ENCODE results near the gene PDSS2. TPM values are rescaled to one million over a fixed set of nuclear protein-coding genes. Genes with fewer than 3 reads are reported as not detected.
"Not testable (repeated sequence)": the region's sequence is repeated elsewhere in the genome, so short reads cannot be mapped to it uniquely, and the experiment has no call there.

PDSS2 gene
- polyA plus RNA-seq, 4 donors, result 16.1 to 20.4 (median 18.7) TPM

GRCh38 chr6:107369493-107369892, 89.9 kb downstream of the PDSS2 start:
- no peak for DNase-seq (ENCODE audit: low read depth in 4 of 4, low spot score in 3 of 4)

GRCh38 chr6:107368471-107368870, 90.9 kb downstream of the PDSS2 start:
- no peak for DNase-seq (ENCODE audit: low read depth in 4 of 4, low spot score in 3 of 4)

GRCh38 chr6:107364173-107364572, 95.2 kb downstream of the PDSS2 start:
- not testable (repeated sequence) for DNase-seq (ENCODE audit: low read depth in 4 of 4, low spot score in 3 of 4)

DNA sequence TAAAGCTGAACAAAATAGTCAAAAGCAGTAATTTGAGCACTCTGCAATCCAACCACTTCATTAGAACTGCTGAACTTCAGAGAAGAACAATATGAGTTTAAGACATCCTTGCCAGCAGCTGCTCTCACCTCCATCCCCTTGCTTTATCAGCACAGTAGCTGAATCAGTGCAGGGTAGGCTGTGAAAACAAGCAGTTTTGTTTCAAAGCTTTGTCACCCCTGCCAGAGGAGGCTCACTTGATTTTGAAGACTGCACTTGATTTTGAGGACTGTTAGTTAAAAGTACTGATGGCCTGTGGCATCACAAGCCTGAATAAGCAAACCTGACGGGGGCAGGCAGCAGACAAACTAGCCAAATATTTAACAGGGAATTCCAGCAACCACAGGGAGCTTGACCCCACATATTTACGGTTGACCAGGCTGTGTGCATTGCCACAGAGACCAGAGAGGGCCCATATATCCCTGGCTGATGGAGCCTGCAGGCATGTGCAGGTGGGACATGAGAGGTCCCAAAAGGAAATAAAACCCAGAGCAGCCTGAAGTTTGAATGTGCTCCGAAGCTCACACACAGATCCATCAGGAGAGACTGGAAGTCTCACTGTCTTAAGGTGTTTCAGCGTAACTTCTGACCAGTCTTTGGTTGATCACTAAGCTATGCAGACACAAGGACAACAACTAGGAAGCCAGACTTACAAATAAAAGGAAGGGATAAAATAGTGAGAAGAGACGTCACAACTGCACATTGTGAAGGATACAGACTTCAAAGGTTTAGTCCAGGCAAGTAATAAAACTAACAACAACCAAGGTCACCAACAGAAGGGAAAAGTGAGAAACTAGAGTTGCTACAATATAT, 97.4 kb downstream of the PDSS2 start:
- DNase-seq (ENCODE audit: low read depth in 4 of 4, low spot score in 3 of 4), result peak in 1 of 4 donors; percentile 14

DNA sequence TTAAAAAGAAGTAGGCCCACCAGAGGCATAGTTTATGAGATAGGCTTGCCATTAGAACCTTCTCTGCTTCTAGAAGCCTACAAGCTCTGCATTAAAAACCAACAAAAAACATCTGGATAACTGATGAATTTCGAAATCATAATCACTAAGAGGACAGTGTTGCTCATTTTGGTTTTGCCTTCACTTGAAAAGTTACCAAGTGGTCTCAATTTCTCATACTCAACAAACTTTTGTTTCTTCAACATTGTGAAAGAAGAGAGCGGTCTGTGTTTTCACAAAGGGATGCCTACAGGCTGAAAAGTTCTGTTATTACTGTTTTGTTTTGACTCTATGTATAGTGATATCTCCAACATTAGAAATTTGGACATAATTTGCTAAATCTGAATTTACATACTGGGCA, 98.9 kb downstream of the PDSS2 start:
- no peak for DNase-seq (ENCODE audit: low read depth in 4 of 4, low spot score in 3 of 4)

DNA sequence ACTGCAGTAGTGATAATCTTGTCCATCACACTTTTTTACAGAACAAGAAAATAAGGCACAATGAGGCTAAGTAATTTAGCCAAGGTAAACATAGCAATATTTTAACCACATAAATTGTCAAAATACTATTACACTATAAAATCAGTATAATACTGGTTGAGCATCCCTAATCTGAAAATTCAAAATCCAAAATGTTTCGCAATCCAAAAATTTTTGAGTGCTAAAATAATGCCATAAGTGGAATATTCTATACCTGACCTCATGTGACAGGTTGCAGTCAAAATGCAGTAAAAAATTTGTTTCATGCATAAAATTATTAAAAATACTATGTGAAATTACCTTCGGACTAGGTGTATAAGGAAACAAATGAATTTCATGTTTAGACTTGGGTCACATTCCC, 101.5 kb downstream of the PDSS2 start:
- DNase-seq (ENCODE audit: low read depth in 4 of 4, low spot score in 3 of 4), result no peak

DNA sequence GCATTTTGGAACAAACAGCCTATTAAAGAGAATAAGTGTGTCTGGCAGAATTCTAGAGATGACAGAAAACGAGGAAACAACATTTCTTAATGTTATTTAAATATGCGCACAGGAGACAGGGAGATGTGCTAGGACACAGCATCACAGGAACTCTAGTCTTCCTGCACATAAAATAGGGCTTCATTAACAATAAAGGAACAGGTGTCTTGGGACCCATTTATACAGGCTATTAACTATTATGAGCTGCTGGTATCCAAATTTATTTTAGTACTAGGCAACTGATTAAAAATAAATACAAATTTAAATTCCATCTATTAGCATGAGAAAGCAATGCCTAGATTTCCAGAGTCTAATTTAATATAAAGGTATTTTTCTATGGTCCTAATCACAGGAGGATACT, 102.3 kb downstream of the PDSS2 start:
- no peak for DNase-seq (ENCODE audit: low read depth in 4 of 4, low spot score in 3 of 4)

- DNase-seq (ENCODE audit: low read depth in 4 of 4, low spot score in 3 of 4), result no peak
Measured at GRCh38 chr6:107355659-107356058, 103.7 kb downstream of the PDSS2 start.

- no peak for DNase-seq (ENCODE audit: low read depth in 4 of 4, low spot score in 3 of 4)
Measured at GRCh38 chr6:107354451-107354850, 104.9 kb downstream of the PDSS2 start.

DNA sequence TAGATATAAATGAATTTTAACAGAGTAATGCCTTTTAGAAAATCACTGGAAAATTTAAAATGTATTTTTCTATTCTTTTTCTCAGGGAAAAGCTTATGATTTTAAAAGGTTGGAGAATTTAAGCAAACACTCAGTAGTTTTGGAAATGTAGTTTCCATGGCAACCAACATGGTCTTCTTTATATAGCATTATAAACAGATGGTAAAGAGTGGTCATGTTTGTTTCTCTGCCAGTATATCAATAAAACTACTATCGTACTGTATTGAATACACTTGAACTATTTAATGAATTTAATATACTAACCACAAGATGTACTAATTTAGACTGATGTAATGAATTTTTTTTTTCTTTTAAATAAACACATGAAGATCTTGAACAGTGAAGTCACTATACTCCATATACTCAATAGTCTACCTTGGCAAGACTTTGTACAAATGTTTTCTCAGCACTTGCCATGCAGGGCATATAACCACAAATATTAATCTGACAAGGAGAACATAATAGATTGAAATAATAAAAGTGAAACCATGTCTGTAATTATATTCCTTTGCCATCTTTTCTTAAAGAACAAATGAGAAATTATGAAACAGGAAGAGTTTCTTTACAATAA, 105.5 kb downstream of the PDSS2 start:
- no peak for DNase-seq (ENCODE audit: low read depth in 4 of 4, low spot score in 3 of 4)

GRCh38 chr6:107348224-107348623, 111.1 kb downstream of the PDSS2 start:
- DNase-seq (ENCODE audit: low read depth in 4 of 4, low spot score in 3 of 4), result no peak

GRCh38 chr6:107345393-107345792, 114.0 kb downstream of the PDSS2 start:
- no peak for DNase-seq (ENCODE audit: low read depth in 4 of 4, low spot score in 3 of 4)

GRCh38 chr6:107344981-107345380, 114.4 kb downstream of the PDSS2 start:
- no peak for DNase-seq (ENCODE audit: low read depth in 4 of 4, low spot score in 3 of 4)

- DNase-seq (ENCODE audit: low read depth in 4 of 4, low spot score in 3 of 4), result no peak
Measured at GRCh38 chr6:107344383-107344782, 115.0 kb downstream of the PDSS2 start.

- no peak for DNase-seq (ENCODE audit: low read depth in 4 of 4, low spot score in 3 of 4)
Measured at GRCh38 chr6:107342144-107342543, 117.2 kb downstream of the PDSS2 start.

- DNase-seq (ENCODE audit: low read depth in 4 of 4, low spot score in 3 of 4), result no peak
Measured at GRCh38 chr6:107340881-107341280, 118.5 kb downstream of the PDSS2 start.

DNA sequence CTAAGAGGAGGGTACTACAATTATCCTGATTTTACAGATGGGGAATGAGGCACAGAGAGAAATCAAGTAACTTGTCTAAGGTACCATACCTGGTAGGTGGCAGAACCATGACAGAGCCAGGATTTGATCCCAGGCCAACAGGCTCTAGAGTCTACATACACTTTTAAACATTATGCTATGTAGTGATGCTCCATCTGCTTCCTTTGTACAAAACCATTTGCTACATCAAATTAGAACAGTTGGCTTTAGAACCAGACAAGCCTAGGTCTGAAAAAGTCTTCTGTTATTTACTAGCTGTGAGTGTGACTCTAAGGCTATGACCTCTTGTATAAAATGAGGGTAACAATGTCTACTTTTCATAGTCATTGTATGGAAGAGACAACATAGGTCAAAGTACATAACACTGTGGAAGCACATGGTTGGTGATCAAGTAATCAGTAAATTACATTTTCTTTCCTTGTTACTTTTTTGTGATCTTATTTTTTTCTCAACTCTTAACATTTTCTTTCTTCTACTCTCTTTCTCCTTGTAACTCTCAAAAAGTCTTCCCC, 122.1 kb downstream of the PDSS2 start:
- DNase-seq (ENCODE audit: low read depth in 4 of 4, low spot score in 3 of 4), result no peak

DNA sequence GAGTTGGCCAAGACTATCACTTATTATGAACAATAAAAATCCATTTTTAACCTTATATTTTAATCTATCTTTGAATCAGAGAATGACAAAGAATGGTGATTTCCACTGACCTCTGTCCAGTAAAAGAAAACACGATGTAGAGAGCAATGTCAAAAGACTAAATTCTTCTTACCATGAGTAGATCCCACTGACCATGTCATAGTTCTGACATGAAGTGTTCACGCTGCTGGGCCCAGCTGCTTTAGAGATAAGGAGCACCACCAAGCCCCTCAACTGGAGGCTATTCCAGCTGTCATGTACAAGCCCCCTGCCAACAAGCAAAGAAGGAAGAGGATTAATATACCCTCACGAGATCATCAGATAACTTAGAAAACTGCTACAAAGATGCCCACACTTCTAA, 125.3 kb downstream of the PDSS2 start:
- DNase-seq (ENCODE audit: low read depth in 4 of 4, low spot score in 3 of 4), result no peak

DNA sequence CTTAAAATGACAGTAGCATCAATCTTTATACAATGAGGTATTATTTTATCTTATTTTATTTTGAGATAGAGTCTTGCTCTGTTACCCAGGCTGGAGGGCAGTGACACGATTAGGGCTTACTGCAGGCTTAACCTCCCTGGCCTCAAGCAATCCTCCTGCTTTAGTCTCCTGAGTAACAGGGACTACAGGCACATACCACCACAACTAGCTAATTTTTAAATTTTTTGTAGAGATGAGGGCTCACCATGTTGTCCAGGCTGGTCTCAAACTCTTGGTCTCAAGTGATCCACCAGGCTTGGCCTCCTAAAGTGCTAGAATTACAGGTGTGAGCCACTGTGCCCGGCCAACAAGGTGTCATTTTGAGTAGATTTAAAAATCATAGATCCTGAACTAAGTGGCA, 125.9 kb downstream of the PDSS2 start:
- DNase-seq (ENCODE audit: low read depth in 4 of 4, low spot score in 3 of 4), result no peak

DNA sequence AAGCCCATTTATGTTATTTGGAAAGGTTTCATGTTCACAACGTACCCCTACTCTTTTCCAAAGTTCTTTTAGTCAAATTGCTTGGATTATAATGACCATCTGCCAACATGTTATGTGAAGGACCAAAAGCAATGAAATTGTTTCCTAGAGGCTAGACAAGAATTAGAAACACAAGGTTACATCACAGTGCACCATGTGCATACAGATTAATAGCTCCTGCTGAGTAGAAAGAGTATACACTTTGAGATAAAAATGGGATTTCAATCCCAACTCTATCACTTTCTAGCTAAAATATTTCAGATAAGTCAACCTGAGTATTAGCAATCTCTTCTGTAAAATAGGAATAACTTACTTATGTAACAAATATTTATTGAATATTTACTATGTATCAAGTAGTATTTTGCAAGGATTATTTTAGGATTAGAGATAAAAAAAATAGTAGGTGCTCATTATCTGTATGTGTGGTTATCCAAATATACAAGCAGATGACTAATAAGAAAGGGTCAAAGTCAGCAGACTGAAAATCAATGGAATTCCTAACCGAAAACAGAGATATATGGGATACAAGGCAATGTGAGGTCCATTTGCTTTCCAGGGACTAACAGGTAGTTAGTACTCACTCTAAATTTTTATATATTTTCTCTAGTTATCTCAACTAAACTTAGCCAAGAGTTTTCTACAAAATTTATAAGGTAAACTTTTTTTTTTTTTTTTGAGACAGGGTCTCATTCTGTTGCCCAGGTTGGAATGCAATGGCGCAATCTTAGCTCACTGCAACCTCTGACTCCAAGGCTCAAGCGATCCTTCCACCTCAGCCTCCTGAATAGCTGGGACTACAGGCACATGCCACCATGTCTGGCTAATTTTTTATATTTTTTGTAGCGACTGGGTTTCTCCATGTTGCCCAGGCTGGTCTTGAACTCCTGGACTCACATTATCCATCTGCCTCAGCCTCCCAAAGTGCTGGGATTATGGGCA, 127.7 kb downstream of the PDSS2 start:
- DNase-seq (ENCODE audit: low read depth in 4 of 4, low spot score in 3 of 4), result no peak

DNA sequence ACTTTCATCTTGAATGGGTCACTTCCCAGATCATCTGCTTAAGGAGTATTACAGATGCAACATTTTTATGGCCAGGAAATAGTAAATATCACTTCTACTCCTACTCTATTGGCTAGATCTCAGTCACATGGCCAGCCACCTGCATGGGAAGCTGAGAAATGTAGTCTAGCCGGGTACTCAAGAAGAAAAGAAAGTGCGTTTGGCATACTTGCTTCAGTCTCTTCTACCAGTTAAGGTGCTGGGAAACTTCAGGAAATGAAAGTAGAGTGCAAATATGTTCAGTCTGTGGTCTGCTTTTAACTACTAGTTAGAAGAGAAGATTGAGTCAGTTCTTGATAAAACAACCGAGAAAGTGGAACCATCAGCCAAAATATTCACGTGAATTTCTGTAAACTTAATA, 129.2 kb downstream of the PDSS2 start:
- DNase-seq (ENCODE audit: low read depth in 4 of 4, low spot score in 3 of 4), result peak in 1 of 4 donors; percentile 9

Measured in left renal pelvis (tissue), 4 donors.